ENCODE results near the gene ATF1.

The ATF1 gene

DNA sequence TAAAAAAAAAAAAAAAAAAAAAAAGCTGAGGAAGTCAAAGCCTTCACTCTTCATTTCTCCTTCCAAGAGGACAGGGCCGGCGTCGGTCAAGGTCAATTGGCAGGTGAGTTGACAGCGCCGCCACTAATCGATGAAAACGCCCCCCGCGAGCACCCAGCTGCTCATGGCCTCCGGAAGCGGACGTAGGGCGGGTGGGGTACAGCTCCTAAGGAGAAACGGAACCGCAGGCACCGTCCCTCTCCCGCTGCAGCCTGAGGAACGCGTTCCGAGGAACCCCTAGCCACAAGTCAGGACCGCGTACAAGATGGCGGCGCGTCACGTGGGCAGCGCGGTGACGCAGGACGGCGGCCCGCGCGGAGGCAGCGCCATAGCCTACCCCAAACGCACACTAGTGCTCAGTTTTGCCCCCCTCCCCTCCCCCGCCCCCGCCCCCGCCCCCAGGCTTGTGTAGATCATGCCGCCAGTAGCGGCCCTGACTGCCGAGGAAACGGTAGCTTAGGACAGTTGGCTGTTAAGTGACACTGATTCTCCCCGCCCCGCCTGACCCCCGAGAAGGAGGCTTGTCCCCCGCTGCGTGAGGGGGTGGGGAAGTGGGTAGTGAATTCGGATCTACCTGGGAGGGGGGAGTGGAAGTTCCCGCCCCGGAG, at the start of gene ATF1:
Gene ATF1, plus strand, starts transcription at position 463 of the 647 bp plus-strand sequence. CDS start 16,045 bp downstream, outside the sequence.
- H3K27me3 ChIP-seq (replicated peaks; ENCODE audit: control insufficient read depth, insufficient read depth, low read length): no peaks in the 10 kb centered on the region
- no peaks in the 10 kb centered on the region for H3K9me3 ChIP-seq (ENCODE audit: control insufficient read depth, low read length)
- H3K4me1 ChIP-seq (ENCODE audit: control insufficient read depth, insufficient read depth, low read length): peaks cover 20% of the 10 kb centered on the region
- no peaks in the 10 kb centered on the region for H3K36me3 ChIP-seq (ENCODE audit: control insufficient read depth, insufficient read depth, low read length, severe bottlenecking)
- DNase-seq (ENCODE audit: low read depth): peak; percentile 94
- H3K4me3 ChIP-seq (ENCODE audit: low read length): peak within 1 kb of the TSS; percentile 94
- H3K9ac ChIP-seq (ENCODE audit: low read length): peak within 1 kb of the TSS; percentile 93

DNA sequence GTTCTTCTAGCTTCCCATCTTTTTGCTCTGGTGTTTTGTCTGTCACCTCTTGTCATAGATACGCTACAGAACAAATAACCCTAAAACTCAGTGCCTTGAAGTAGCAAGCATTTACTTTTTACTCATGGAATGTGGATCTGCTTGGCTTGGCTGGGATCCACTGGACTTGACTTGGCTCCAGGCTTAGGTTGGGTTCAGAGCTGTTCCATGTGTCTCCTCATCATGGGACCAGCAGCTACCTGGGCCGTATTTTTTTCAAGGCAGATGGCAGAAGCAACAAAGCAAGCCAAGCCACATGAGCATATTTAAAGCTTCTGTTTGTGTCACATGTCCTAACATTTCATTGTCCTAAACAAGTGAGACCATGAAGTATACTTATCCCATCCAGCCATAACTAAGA, 48.7 kb upstream of the ATF1 start:
- no peaks in the 10 kb centered on the region for H3K9me3 ChIP-seq (ENCODE audit: control insufficient read depth, low read length)
- H3K36me3 ChIP-seq (ENCODE audit: control insufficient read depth, insufficient read depth, low read length, severe bottlenecking): peaks cover 41% of the 10 kb centered on the region
- no peak overlapping the region for H3K9ac ChIP-seq (ENCODE audit: low read length)
- H3K27me3 ChIP-seq (replicated peaks; ENCODE audit: control insufficient read depth, insufficient read depth, low read length): no peaks in the 10 kb centered on the region
- H3K4me1 ChIP-seq (ENCODE audit: control insufficient read depth, insufficient read depth, low read length): peaks cover 5% of the 10 kb centered on the region
- DNase-seq (ENCODE audit: low read depth): peak; percentile 29
- no peak overlapping the region for H3K4me3 ChIP-seq (ENCODE audit: low read length)

DNA sequence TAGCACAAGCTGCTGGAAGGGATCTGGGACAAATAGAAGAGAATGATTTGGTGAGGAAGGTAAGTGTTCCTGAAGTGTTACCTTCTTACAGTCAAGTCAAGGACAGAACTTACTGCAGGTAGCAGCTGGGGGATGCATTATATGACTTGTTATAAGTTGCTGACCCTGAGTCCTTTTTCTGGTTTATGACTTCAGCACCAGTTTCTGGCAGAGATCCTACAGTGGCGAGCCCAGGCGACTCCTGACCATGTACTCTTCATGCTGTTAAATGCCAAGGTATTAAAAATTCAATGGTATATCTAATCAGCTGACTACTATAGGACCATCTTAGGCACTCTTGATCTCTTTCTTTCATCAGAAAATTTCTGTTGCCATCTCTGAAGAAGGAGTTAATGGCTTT, 45.1 kb upstream of the ATF1 start:
- DNase-seq (ENCODE audit: low read depth): no peak
- H3K36me3 ChIP-seq (ENCODE audit: control insufficient read depth, insufficient read depth, low read length, severe bottlenecking): peaks cover 51% of the 10 kb centered on the region
- H3K4me1 ChIP-seq (ENCODE audit: control insufficient read depth, insufficient read depth, low read length): peaks cover 17% of the 10 kb centered on the region
- no peak overlapping the region for H3K9ac ChIP-seq (ENCODE audit: low read length)
- H3K27me3 ChIP-seq (replicated peaks; ENCODE audit: control insufficient read depth, insufficient read depth, low read length): no peaks in the 10 kb centered on the region
- no peak overlapping the region for H3K4me3 ChIP-seq (ENCODE audit: low read length)
- no peaks in the 10 kb centered on the region for H3K9me3 ChIP-seq (ENCODE audit: control insufficient read depth, low read length)

DNA sequence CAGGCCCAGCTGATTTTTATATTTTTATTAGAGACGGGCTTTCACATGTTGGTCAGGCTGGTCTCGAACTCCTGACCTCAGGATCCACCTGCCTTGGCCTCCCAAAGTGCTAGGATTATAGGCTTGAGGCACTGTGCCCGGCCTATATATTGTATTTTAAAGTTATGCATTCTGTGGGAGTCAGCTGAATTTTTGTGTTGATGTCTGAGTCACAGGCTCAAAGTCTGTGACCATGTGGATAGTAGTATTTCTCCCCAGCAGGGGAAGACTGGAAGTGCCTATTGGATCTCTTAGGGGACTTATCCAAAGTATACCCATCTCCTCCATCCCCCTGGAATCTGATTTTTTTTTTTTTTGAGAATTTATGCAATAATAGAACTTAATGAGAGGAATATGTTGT, 43.8 kb upstream of the ATF1 start:
- Histone ChIP-seq H3K9me3 (ENCODE audit: control insufficient read depth, low read length) (no peaks in the 10 kb centered on the region), H3K36me3 (ENCODE audit: control insufficient read depth, insufficient read depth, low read length, severe bottlenecking) (peaks cover 51% of the 10 kb centered on the region), H3K4me1 (ENCODE audit: control insufficient read depth, insufficient read depth, low read length) (peaks cover 23% of the 10 kb centered on the region), H3K27me3 (replicated peaks; ENCODE audit: control insufficient read depth, insufficient read depth, low read length) (no peaks in the 10 kb centered on the region), H3K4me3 (ENCODE audit: low read length) (no peak overlapping the region), H3K9ac (ENCODE audit: low read length) (no peak overlapping the region)
- DNase-seq (ENCODE audit: low read depth): peak; percentile 39

GRCh38 chr12:50720501-50720900, 43.4 kb upstream of the ATF1 start:
- Histone ChIP-seq H3K27me3 (replicated peaks; ENCODE audit: control insufficient read depth, insufficient read depth, low read length) (no peaks in the 10 kb centered on the region), H3K4me1 (ENCODE audit: control insufficient read depth, insufficient read depth, low read length) (peaks cover 23% of the 10 kb centered on the region), H3K4me3 (ENCODE audit: low read length) (no peak overlapping the region), H3K9ac (ENCODE audit: low read length) (no peak overlapping the region), H3K36me3 (ENCODE audit: control insufficient read depth, insufficient read depth, low read length, severe bottlenecking) (peaks cover 51% of the 10 kb centered on the region), H3K9me3 (ENCODE audit: control insufficient read depth, low read length) (no peaks in the 10 kb centered on the region)
- no peak for DNase-seq (ENCODE audit: low read depth)

GRCh38 chr12:50723865-50724264, 40.0 kb upstream of the ATF1 start:
- Histone ChIP-seq H3K4me1 (ENCODE audit: control insufficient read depth, insufficient read depth, low read length) (peaks cover 22% of the 10 kb centered on the region), H3K9ac (ENCODE audit: low read length) (no peak overlapping the region), H3K27me3 (replicated peaks; ENCODE audit: control insufficient read depth, insufficient read depth, low read length) (no peaks in the 10 kb centered on the region), H3K36me3 (ENCODE audit: control insufficient read depth, insufficient read depth, low read length, severe bottlenecking) (peaks cover 64% of the 10 kb centered on the region), H3K9me3 (ENCODE audit: control insufficient read depth, low read length) (no peaks in the 10 kb centered on the region), H3K4me3 (ENCODE audit: low read length) (no peak overlapping the region)
- no peak for DNase-seq (ENCODE audit: low read depth)

GRCh38 chr12:50725011-50725942, 38.6 kb upstream of the ATF1 start:
- DNase-seq (ENCODE audit: low read depth): no peak
- Histone ChIP-seq H3K27me3 (replicated peaks; ENCODE audit: control insufficient read depth, insufficient read depth, low read length) (no peaks in the 10 kb centered on the region), H3K9me3 (ENCODE audit: control insufficient read depth, low read length) (no peaks in the 10 kb centered on the region), H3K4me1 (ENCODE audit: control insufficient read depth, insufficient read depth, low read length) (peaks cover 17% of the 10 kb centered on the region), H3K4me3 (ENCODE audit: low read length) (no peak overlapping the region), H3K36me3 (ENCODE audit: control insufficient read depth, insufficient read depth, low read length, severe bottlenecking) (peaks cover 67% of the 10 kb centered on the region), H3K9ac (ENCODE audit: low read length) (no peak overlapping the region)

DNA sequence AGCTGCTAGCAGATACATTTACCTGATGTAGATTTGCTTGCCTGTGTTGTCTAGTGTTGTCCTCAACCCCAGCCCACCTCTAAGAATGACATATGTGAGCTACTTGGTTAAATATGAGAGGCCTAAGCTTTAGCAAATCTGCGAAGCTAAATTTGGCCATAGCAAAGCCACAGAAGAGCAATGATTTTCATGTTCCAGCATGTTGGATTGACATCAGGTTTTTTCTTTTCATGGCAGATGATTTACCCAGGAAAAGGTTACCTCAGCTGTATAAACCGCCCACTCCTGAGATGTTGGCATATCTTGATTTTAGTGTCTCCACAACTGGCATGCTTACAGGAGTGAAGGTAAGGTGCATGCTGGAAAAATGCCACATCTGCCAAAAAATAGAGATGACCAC, 36.4 kb upstream of the ATF1 start:
- Histone ChIP-seq H3K4me3 (ENCODE audit: low read length) (no peak overlapping the region), H3K9me3 (ENCODE audit: control insufficient read depth, low read length) (no peaks in the 10 kb centered on the region), H3K4me1 (ENCODE audit: control insufficient read depth, insufficient read depth, low read length) (peaks cover 14% of the 10 kb centered on the region), H3K36me3 (ENCODE audit: control insufficient read depth, insufficient read depth, low read length, severe bottlenecking) (peaks cover 66% of the 10 kb centered on the region), H3K9ac (ENCODE audit: low read length) (no peak overlapping the region), H3K27me3 (replicated peaks; ENCODE audit: control insufficient read depth, insufficient read depth, low read length) (no peaks in the 10 kb centered on the region)
- DNase-seq (ENCODE audit: low read depth): no peak

DNA sequence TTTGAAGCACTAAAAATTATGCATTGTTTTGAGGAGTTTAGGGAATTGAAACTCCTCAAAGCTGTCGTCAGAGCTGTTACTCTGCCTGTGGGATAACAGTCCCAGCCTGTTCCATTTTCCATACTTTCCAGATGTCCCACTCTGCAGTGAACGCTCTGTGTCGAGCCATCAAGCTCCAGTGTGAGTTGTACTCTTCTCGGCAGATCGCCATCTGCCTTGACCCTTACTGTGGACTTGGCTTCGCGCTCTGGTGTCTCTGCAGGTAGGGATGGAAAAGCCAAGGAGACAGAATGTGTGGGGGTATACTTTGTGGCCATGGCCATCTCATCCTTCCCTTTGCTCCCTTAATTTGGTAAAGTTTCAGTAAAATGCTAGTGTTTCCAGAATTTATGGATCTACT, 35.5 kb upstream of the ATF1 start:
- Histone ChIP-seq H3K27me3 (replicated peaks; ENCODE audit: control insufficient read depth, insufficient read depth, low read length) (no peaks in the 10 kb centered on the region), H3K36me3 (ENCODE audit: control insufficient read depth, insufficient read depth, low read length, severe bottlenecking) (peaks cover 58% of the 10 kb centered on the region), H3K4me3 (ENCODE audit: low read length) (no peak overlapping the region), H3K9me3 (ENCODE audit: control insufficient read depth, low read length) (no peaks in the 10 kb centered on the region), H3K9ac (ENCODE audit: low read length) (no peak overlapping the region), H3K4me1 (ENCODE audit: control insufficient read depth, insufficient read depth, low read length) (peaks cover 14% of the 10 kb centered on the region)
- no peak for DNase-seq (ENCODE audit: low read depth)

GRCh38 chr12:50728841-50729240, 35.1 kb upstream of the ATF1 start:
- Histone ChIP-seq H3K36me3 (ENCODE audit: control insufficient read depth, insufficient read depth, low read length, severe bottlenecking) (peaks cover 58% of the 10 kb centered on the region), H3K9ac (ENCODE audit: low read length) (no peak overlapping the region), H3K4me3 (ENCODE audit: low read length) (no peak overlapping the region), H3K27me3 (replicated peaks; ENCODE audit: control insufficient read depth, insufficient read depth, low read length) (no peaks in the 10 kb centered on the region), H3K9me3 (ENCODE audit: control insufficient read depth, low read length) (no peaks in the 10 kb centered on the region), H3K4me1 (ENCODE audit: control insufficient read depth, insufficient read depth, low read length) (peaks cover 10% of the 10 kb centered on the region)
- no peak for DNase-seq (ENCODE audit: low read depth)

- no peak overlapping the region for H3K9ac ChIP-seq (ENCODE audit: low read length)
- no peaks in the 10 kb centered on the region for H3K9me3 ChIP-seq (ENCODE audit: control insufficient read depth, low read length)
- DNase-seq (ENCODE audit: low read depth): peak; percentile 44
- no peaks in the 10 kb centered on the region for H3K27me3 ChIP-seq (replicated peaks; ENCODE audit: control insufficient read depth, insufficient read depth, low read length)
- no peak overlapping the region for H3K4me3 ChIP-seq (ENCODE audit: low read length)
- peaks cover 5% of the 10 kb centered on the region for H3K4me1 ChIP-seq (ENCODE audit: control insufficient read depth, insufficient read depth, low read length)
- peaks cover 47% of the 10 kb centered on the region for H3K36me3 ChIP-seq (ENCODE audit: control insufficient read depth, insufficient read depth, low read length, severe bottlenecking)
Measured at GRCh38 chr12:50732591-50732990, 31.3 kb upstream of the ATF1 start.

Data from adipocyte (in vitro differentiated cells).